SK-N-MC (cell line): ENCODE results near the gene HEATR3.

Source experiments
- DNase-seq: peaks from one replicate; pipeline ENCODE4 v3.0.0-alpha.2; 2011; ENCODE audit warnings: low read depth, low spot score
- H3K27ac ChIP-seq: fragments of 200-600 bp; sonication (generic); 2 replicates; pipeline ENCODE4 v1.5.1; 2016; ENCODE audit warnings: mixed run types
- H3K36me3 ChIP-seq: fragments of 200-600 bp; sonication (generic); 2 replicates; pipeline ENCODE4 v1.6.1; 2017; ENCODE audit warnings: antibody characterized with exemption, low read length, mixed read lengths; ENCODE audit not compliant: insufficient read depth
- H3K4me3 ChIP-seq: fragments of 200-600 bp; sonication (generic); 2 replicates; pipeline ENCODE4 v1.5.1; 2016
- H3K9ac ChIP-seq: fragments of 200-600 bp; sonication (generic); 2 replicates; pipeline ENCODE4 v1.8.0; 2017; ENCODE audit warnings: mixed run types, mixed read lengths; ENCODE audit not compliant: insufficient read length
- H3K9me3 ChIP-seq: fragments of 200-600 bp; sonication (generic); 2 replicates; pipeline ENCODE4 v1.6.1; 2017; ENCODE audit warnings: low read depth, mild to moderate bottlenecking, antibody characterized with exemption, low read length, moderate library complexity, mixed read lengths
- EZH2 ChIP-seq: fragments of 200-600 bp; sonication (generic); IDR thresholded peaks from one replicate; pipeline ENCODE4 v1.6.1; 2017; ENCODE audit warnings: antibody characterized with exemption
- FOXP2 ChIP-seq: optimal IDR thresholded peaks from 2 replicates; pipeline ENCODE3; 2011; ENCODE audit warnings: mild to moderate bottlenecking, moderate library complexity; ENCODE audit not compliant: insufficient read depth; ENCODE audit errors: extremely low read length, control extremely low read depth
- POLR2AphosphoS5 ChIP-seq: IDR thresholded peaks from 2 replicates; pipeline ENCODE4 v1.6.1; 2012; ENCODE audit warnings: mild to moderate bottlenecking, low read depth, low read length, borderline replicate concordance

The HEATR3 gene

GRCh38 chr16:50081428-50082018 lies 15.8 kb downstream of the HEATR3 start:
- H3K4me3 ChIP-seq = no peak overlapping the region
- no peak overlapping the region for H3K27ac ChIP-seq
- peaks cover 43% of the 10 kb centered on the region; the same call in 1 of the 2 replicates for H3K36me3 ChIP-seq
- H3K9me3 ChIP-seq = no peaks in the 10 kb centered on the region
- DNase-seq = no peak
- no peak overlapping the region for H3K9ac ChIP-seq
- TF ChIP-seq FOXP2 (no peak), POLR2AphosphoS5 (no peak), EZH2 (no peak)

- TF ChIP-seq POLR2AphosphoS5 = no peak
- no peak for TF ChIP-seq FOXP2
- TF ChIP-seq EZH2 = no peak
- no peak overlapping the region for H3K4me3 ChIP-seq
- H3K27ac ChIP-seq = no peak overlapping the region
- peaks cover 30% of the 10 kb centered on the region; the same call in 1 of the 2 replicates for H3K36me3 ChIP-seq
- no peak for DNase-seq
- no peaks in the 10 kb centered on the region for H3K9me3 ChIP-seq
- no peak overlapping the region for H3K9ac ChIP-seq
Measured at GRCh38 chr16:50083996-50084395, 18.2 kb downstream of the HEATR3 start.

DNA sequence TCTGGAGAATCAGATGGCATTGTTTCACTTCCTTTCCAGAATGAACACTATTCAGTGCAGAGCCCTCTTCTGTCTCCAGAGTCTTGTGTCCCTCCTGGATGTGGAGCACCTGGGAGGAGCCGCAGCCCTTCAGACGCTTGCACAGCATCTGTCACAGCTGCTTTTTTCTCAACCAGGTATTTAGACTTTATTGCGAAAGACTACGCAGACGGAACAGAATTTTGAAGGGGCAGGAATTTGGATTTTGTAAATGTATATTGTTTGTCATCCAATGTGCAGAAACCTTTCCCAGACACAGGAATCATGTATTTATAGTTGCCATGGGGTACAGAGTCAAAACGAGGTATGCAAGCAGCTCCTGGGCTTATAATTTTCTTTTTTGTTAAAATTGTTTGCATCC lies 20.4 kb downstream of the HEATR3 start:
- Histone ChIP-seq H3K36me3 (peaks cover 24% of the 10 kb centered on the region; the same call in 1 of the 2 replicates), H3K9me3 (no peaks in the 10 kb centered on the region), H3K4me3 (no peak overlapping the region), H3K9ac (no peak overlapping the region), H3K27ac (no peak overlapping the region)
- no peak for DNase-seq
- no peak for TF ChIP-seq FOXP2
- no peak for TF ChIP-seq POLR2AphosphoS5
- no peak for TF ChIP-seq EZH2

- no peak for DNase-seq
- TF ChIP-seq POLR2AphosphoS5 = no peak
- no peak for TF ChIP-seq FOXP2
- no peak for TF ChIP-seq EZH2
- H3K9me3 ChIP-seq = no peaks in the 10 kb centered on the region
- no peak overlapping the region for H3K27ac ChIP-seq
- H3K36me3 ChIP-seq = peaks cover 24% of the 10 kb centered on the region; the same call in 1 of the 2 replicates
- no peak overlapping the region for H3K4me3 ChIP-seq
- H3K9ac ChIP-seq = no peak overlapping the region
Measured at GRCh38 chr16:50088302-50088701, 22.5 kb downstream of the HEATR3 start.

DNA sequence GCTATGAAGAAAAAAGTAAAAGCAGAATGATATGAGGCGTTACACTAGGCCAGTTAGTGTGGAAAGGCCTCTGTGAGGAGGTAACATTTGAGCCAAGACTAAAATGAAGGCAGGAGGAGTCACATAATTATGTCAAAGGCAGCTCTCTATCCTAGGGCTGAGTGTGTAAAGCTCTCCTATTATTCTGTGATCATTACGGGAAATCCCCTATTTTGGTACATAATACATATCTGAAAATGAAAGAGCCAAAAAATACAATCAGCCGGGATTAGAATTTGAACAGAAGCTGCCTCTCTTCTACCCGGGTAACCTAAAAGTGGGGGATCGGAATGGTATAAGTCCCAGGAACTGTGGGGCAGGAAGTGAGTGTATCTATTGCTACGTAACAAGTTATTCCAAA lies 27.1 kb downstream of the HEATR3 start:
- Histone ChIP-seq H3K27ac (no peak overlapping the region), H3K36me3 (no peaks in the 10 kb centered on the region; the same call in 1 of the 2 replicates), H3K9me3 (no peaks in the 10 kb centered on the region), H3K4me3 (no peak overlapping the region), H3K9ac (no peak overlapping the region)
- DNase-seq = no peak
- no peak for TF ChIP-seq FOXP2
- no peak for TF ChIP-seq POLR2AphosphoS5
- no peak for TF ChIP-seq EZH2

DNA sequence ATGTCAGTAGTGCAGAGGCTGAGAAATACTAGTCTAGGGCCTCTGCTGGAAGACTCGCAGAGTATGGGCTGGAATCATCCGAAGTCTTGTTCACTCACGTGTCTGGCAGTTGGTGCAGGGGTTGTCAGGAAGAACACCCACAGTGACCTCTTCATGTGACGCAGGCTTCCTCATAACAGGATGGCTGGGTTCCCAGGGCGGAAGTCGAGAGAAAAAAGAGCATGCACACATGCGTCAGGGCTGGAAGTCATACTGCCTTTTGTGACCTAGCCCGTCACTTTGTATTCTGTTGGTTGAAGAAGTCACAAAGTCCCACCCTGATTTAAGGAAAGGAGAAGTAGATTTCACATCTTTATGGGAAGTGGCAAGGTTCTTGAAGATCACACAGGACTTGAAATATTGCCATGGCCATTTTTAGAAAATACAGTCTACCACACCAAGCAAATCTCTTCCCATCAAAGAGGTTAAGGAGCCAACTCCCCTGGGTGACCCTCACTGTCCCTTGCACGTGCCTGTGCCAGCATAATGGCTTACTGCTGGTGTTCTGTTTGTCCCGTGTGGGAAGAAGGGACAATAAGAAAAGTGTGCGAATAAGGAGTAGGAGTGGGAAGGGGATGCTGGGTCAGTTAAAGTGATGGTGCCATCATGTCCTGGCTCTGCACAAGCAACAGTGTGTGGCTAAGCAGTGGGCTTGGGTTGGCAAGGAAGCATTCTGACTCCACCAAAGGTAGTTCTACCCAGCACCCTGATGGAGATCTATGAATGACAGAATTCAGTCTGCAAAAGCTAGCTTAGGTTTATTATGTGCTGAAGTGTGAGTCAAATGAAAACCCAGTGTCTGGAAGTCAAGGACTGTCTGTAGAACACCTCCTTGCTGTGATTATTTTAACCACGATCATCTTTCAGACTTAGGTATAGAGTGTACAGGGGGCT lies 28.1 kb downstream of the HEATR3 start:
- no peak for TF ChIP-seq POLR2AphosphoS5
- TF ChIP-seq FOXP2 = no peak
- TF ChIP-seq EZH2 = no peak
- Histone ChIP-seq H3K4me3 (no peak overlapping the region), H3K9me3 (no peaks in the 10 kb centered on the region), H3K9ac (no peak overlapping the region), H3K27ac (no peak overlapping the region), H3K36me3 (no peaks in the 10 kb centered on the region)
- no peak for DNase-seq

- no peak for DNase-seq
- Histone ChIP-seq H3K27ac (no peak overlapping the region), H3K9ac (no peak overlapping the region), H3K4me3 (no peak overlapping the region), H3K36me3 (peaks cover 9% of the 10 kb centered on the region; the same call in 1 of the 2 replicates), H3K9me3 (no peaks in the 10 kb centered on the region)
- TF ChIP-seq EZH2 (no peak), FOXP2 (no peak), POLR2AphosphoS5 (no peak)
Measured at GRCh38 chr16:50096791-50097190, 31.0 kb downstream of the HEATR3 start.

GRCh38 chr16:50099957-50100648 lies 34.3 kb downstream of the HEATR3 start:
- Histone ChIP-seq H3K36me3 (peaks cover 17% of the 10 kb centered on the region; the same call in 1 of the 2 replicates), H3K9ac (no peak overlapping the region), H3K9me3 (no peaks in the 10 kb centered on the region), H3K27ac (no peak overlapping the region), H3K4me3 (no peak overlapping the region)
- no peak for DNase-seq
- no peak for TF ChIP-seq POLR2AphosphoS5
